Tibial artery (tissue), 4 donors: Measurements from ENCODE around the gene YIPF1.

Experiments used
- DNase-seq, 2 donors: peaks; one replicate each; pipeline ENCODE4 v3.0.0-alpha.2; 2019
- H3K27ac ChIP-seq, 2 donors: fragments of 200-600 bp; sonication (generic) in 1 of 2; 1 replicate in 1 of 2; 2 replicates in 1 of 2; pipeline ENCODE4 v1.5.1; 2018 to 2019; ENCODE audit warnings: mild to moderate bottlenecking in 1 of 2
- H3K27me3 ChIP-seq, 2 donors: fragments of 200-600 bp; sonication (generic) in 1 of 2; one replicate each; pipeline versions ENCODE4 v1.5.1 to v1.6.0; 2016 to 2019
- H3K36me3 ChIP-seq, 3 donors: fragments of 200-600 bp; sonication (generic) in 2 of 3; one replicate each; pipeline ENCODE4 v1.5.1; 2016 to 2019; ENCODE audit warnings: mild to moderate bottlenecking in 2 of 3
- H3K4me1 ChIP-seq, 4 donors: fragments of 200-600 bp; sonication (generic) in 2 of 4; 1 replicate in 3 of 4; 2 replicates in 1 of 4; pipeline ENCODE4 v1.5.1; 2016 to 2019
- H3K4me3 ChIP-seq, 2 donors: fragments of 200-600 bp; sonication (generic) in 1 of 2; 1 replicate in 1 of 2; 2 replicates in 1 of 2; pipeline ENCODE4 v1.5.1; 2018 to 2019; ENCODE audit warnings: mild to moderate bottlenecking in 2 of 2
- H3K9me3 ChIP-seq, 3 donors: fragments of 200-600 bp; sonication (generic) in 1 of 3; one replicate each; pipeline ENCODE4 v1.5.1; 2016 to 2019
- intact Hi-C: fragments of 100-400 bp; cut with DNase I; formaldehyde crosslinking; loops from one replicate; pipeline ENCODE4 v1.15.0; 2023; ENCODE audit warnings: low total_unique reads
- TF ChIP-seq, protein P1 (sequence below), 2 experiments: fragments of 200-600 bp in 1 of 2; fragments of 450-650 bp in 1 of 2; IDR thresholded peaks; one replicate each; pipeline ENCODE4 v1.5.1; 2017 to 2019; ENCODE audit warnings: antibody characterized with exemption in 2 of 2, mild to moderate bottlenecking in 1 of 2, moderate library complexity in 1 of 2

YIPF1 gene

GRCh38 chr1:53871221-53871620 lies 18.4 kb downstream of the YIPF1 start:
- no peak overlapping the region for H3K27ac ChIP-seq
- no peaks in the 10 kb centered on the region for H3K9me3 ChIP-seq
- no peaks in the 10 kb centered on the region for H3K27me3 ChIP-seq
- H3K36me3 ChIP-seq: peaks cover 40 to 92% (median 66%) of the 10 kb centered on the region in 3 donors
- TF ChIP-seq, protein P1, sequence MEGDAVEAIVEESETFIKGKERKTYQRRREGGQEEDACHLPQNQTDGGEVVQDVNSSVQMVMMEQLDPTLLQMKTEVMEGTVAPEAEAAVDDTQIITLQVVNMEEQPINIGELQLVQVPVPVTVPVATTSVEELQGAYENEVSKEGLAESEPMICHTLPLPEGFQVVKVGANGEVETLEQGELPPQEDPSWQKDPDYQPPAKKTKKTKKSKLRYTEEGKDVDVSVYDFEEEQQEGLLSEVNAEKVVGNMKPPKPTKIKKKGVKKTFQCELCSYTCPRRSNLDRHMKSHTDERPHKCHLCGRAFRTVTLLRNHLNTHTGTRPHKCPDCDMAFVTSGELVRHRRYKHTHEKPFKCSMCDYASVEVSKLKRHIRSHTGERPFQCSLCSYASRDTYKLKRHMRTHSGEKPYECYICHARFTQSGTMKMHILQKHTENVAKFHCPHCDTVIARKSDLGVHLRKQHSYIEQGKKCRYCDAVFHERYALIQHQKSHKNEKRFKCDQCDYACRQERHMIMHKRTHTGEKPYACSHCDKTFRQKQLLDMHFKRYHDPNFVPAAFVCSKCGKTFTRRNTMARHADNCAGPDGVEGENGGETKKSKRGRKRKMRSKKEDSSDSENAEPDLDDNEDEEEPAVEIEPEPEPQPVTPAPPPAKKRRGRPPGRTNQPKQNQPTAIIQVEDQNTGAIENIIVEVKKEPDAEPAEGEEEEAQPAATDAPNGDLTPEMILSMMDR (IDR thresholded peaks at IDR 0.05): no peak
- no peaks in the 10 kb centered on the region for H3K4me1 ChIP-seq
- DNase-seq: no peak
- no peak overlapping the region for H3K4me3 ChIP-seq
- intact Hi-C loops: no loop called here

- TF ChIP-seq, protein P1 (IDR thresholded peaks at IDR 0.05): no peak
- Histone ChIP-seq H3K9me3 (no peaks in the 10 kb centered on the region), H3K27me3 (no peaks in the 10 kb centered on the region), H3K36me3 (peaks cover 41 to 95% (median 61%) of the 10 kb centered on the region in 3 donors), H3K4me1 (no peaks in the 10 kb centered on the region), H3K27ac (no peak overlapping the region), H3K4me3 (no peak overlapping the region)
- intact Hi-C loops: no loop called here
- no peak for DNase-seq
These were observed 20.0 kb downstream of the YIPF1 start for GRCh38 chr1:53869454-53870117.

DNA sequence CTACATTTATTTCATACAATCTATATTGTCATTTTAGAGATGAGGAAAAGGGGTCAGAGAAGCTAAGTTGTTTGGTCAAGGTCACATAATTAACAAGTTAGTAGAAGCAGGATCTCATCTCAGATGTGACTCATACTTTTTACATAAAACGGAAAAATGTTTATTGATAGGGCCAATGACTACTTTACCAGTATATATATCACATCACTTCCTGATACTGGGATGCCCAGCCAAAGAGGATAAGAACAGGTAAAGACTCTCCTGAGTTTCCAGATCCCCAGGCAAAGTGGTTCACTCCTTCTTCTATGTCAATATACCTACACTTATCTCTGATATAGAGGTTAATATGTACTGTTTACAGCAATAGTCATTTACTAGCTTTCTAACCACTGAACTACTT lies 21.0 kb downstream of the YIPF1 start:
- H3K4me1 ChIP-seq: no peaks in the 10 kb centered on the region
- peaks cover 41 to 94% (median 54%) of the 10 kb centered on the region in 3 donors for H3K36me3 ChIP-seq
- TF ChIP-seq, protein P1 (IDR thresholded peaks at IDR 0.05): no peak
- no peak overlapping the region for H3K27ac ChIP-seq
- no peaks in the 10 kb centered on the region for H3K27me3 ChIP-seq
- no peak overlapping the region for H3K4me3 ChIP-seq
- intact Hi-C loops: no loop called here
- no peak for DNase-seq
- H3K9me3 ChIP-seq: no peaks in the 10 kb centered on the region

- Histone ChIP-seq H3K4me3 (no peak overlapping the region), H3K27me3 (no peaks in the 10 kb centered on the region), H3K36me3 (peaks cover 37 to 75% (median 40%) of the 10 kb centered on the region in 3 donors), H3K9me3 (no peaks in the 10 kb centered on the region), H3K27ac (no peak overlapping the region), H3K4me1 (no peaks in the 10 kb centered on the region)
- DNase-seq: no peak
- intact Hi-C loops: no loop called here
- TF ChIP-seq, protein P1 (IDR thresholded peaks at IDR 0.05): no peak
These were observed 27.1 kb downstream of the YIPF1 start for GRCh38 chr1:53862507-53862906.

DNA sequence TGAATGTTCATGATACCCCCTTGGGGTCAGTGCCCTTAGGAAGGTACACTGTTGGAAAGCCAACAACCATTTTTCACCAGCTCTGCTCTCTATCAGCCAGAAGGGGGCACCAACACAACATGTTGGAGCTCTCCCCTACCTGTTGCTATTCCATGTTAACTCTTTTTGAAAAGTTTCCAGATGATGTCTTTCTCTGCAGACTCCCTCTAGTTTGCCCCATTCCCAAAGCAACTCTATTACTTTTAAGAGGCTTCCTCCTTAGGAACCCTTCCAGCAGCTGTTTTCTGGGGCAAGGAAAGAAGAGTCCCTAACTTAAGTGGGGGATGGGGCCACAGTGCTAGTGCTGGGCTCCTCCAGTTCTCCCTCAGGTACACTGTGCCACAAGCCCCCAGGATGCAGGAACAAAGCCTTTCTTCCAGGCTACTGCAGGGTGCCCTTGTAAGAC lies 28.6 kb downstream of the YIPF1 start:
- Histone ChIP-seq H3K4me3 (no peak overlapping the region), H3K36me3 (peaks cover 35 to 77% (median 44%) of the 10 kb centered on the region in 3 donors), H3K27ac (no peak overlapping the region), H3K4me1 (no peaks in the 10 kb centered on the region), H3K27me3 (no peaks in the 10 kb centered on the region), H3K9me3 (no peaks in the 10 kb centered on the region)
- no peak for DNase-seq
- TF ChIP-seq, protein P1 (IDR thresholded peaks at IDR 0.05): peak; percentile 44 to 54
- intact Hi-C loops: no loop called here
